GM18505 (cell line): ENCODE results near the gene VTCN1.

ENCODE experiments used
- ATAC-seq: cut with Tn5 transposase; IDR thresholded peaks from one replicate; pipeline ENCODE4 v1.9.1; 2021; ENCODE audit not compliant: unreplicated experiment
- POLR2A ChIP-seq: IDR thresholded peaks from 4 replicates; pipeline ENCODE4 v1.6.1; 2011; ENCODE audit warnings: borderline replicate concordance; ENCODE audit not compliant: insufficient read depth, insufficient read length; ENCODE audit errors: extremely low read depth

The VTCN1 gene

GRCh38 chr1:117188816-117189437 lies 21.8 kb downstream of the VTCN1 start:
- TF ChIP-seq POLR2A = no peak
- no peak for ATAC-seq

DNA sequence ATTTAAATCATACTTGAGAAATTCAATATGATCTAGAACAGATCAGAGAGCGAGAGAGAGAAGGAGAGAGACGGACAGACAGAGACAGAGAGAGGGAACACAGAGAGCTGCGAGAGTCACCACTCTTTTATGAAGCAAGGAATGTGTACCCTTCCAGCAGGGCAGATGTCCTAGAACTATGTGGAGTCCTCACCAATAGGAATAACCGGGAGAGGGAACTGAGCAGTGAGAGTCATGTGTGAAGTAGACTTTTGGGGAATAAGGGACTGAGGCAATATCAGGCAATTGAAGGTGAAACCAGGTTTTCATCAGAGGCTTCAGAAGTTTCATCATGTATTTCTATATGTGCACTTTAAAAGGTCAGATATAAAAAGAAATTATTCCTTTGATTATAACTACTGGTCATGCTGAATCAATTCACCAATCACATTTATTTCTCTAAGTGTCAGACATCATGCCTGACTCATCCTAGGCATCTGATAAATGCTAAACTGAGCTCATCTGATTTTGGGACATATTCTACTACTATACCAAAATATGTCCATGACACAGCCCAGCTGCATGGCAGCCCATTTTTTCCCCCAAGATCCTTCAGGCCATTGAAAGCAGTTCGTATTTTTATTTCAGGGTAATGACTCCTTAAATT lies 22.4 kb downstream of the VTCN1 start:
- ATAC-seq = no peak
- no peak for TF ChIP-seq POLR2A

GRCh38 chr1:117183112-117183511 lies 27.6 kb downstream of the VTCN1 start:
- no peak for TF ChIP-seq POLR2A
- ATAC-seq = no peak

- ATAC-seq = no peak
- TF ChIP-seq POLR2A = no peak
Measured at GRCh38 chr1:117182319-117182718, 28.4 kb downstream of the VTCN1 start.

GRCh38 chr1:117181630-117182041 lies 29.1 kb downstream of the VTCN1 start:
- TF ChIP-seq POLR2A = no peak
- ATAC-seq = no peak

GRCh38 chr1:117180147-117180967 lies 30.4 kb downstream of the VTCN1 start:
- no peak for TF ChIP-seq POLR2A
- no peak for ATAC-seq

- no peak for ATAC-seq
- TF ChIP-seq POLR2A = no peak
Measured at GRCh38 chr1:117179471-117179870, 31.3 kb downstream of the VTCN1 start.

- no peak for TF ChIP-seq POLR2A
- no peak for ATAC-seq
Measured at GRCh38 chr1:117178756-117179155, 32.0 kb downstream of the VTCN1 start.

GRCh38 chr1:117177376-117177775 lies 33.4 kb downstream of the VTCN1 start:
- ATAC-seq = no peak
- no peak for TF ChIP-seq POLR2A

- TF ChIP-seq POLR2A = no peak
- ATAC-seq = no peak
Measured at GRCh38 chr1:117176579-117176978, 34.1 kb downstream of the VTCN1 start.

- no peak for TF ChIP-seq POLR2A
- no peak for ATAC-seq
Measured at GRCh38 chr1:117174851-117175250, 35.9 kb downstream of the VTCN1 start.

DNA sequence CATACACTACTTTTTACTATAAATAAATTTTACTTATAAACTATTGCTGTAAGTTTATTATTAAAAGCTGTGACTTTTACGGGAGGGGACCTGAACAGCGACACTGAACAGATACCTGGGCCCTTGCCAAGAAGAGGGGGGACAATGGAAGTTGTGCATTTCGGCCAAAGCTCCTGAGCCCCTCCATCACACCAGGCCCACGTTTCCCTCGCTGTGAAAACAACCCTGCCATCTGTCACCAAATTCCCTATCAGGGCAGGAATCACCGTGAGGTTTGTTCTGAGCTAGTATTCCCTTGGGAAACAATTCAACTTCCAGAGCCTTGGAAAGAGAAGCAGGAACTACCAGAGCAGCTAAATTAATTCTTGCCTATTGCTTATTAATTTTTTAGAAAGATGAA lies 37.0 kb downstream of the VTCN1 start:
- TF ChIP-seq POLR2A = no peak
- ATAC-seq = no peak

GRCh38 chr1:117173006-117173405 lies 37.7 kb downstream of the VTCN1 start:
- no peak for ATAC-seq
- no peak for TF ChIP-seq POLR2A
